ENCODE data around the gene DDN. TPM values are rescaled to one million over a fixed set of nuclear protein-coding genes. Genes with fewer than 3 reads are reported as not detected.

The DDN gene
- 0.48 to 0.78 TPM (median 0.74 TPM) in 5 replicates for total RNA-seq (2022; extraction: Qiagen RNA extraction; ENCODE audit: low read depth)

GRCh38 chr12:48999371-49000131 is at the start of gene DDN:
DDN (minus strand) TSS chr12:48999375; CDS start chr12:48999287, 88 bp downstream.

GRCh38 chr12:49018261-49019119 is 19.3 kb upstream of the DDN start, which contains the start of gene PRKAG1:
PRKAG1 (minus strand) TSS chr12:49018776; CDS start chr12:49018740, 36 bp downstream.

GRCh38 chr12:48978291-48978740 is 20.9 kb downstream of the DDN start, which contains the start of gene WNT1:
WNT1 (plus strand) TSS chr12:48978322; CDS start chr12:48978651, 329 bp downstream.

DNA sequence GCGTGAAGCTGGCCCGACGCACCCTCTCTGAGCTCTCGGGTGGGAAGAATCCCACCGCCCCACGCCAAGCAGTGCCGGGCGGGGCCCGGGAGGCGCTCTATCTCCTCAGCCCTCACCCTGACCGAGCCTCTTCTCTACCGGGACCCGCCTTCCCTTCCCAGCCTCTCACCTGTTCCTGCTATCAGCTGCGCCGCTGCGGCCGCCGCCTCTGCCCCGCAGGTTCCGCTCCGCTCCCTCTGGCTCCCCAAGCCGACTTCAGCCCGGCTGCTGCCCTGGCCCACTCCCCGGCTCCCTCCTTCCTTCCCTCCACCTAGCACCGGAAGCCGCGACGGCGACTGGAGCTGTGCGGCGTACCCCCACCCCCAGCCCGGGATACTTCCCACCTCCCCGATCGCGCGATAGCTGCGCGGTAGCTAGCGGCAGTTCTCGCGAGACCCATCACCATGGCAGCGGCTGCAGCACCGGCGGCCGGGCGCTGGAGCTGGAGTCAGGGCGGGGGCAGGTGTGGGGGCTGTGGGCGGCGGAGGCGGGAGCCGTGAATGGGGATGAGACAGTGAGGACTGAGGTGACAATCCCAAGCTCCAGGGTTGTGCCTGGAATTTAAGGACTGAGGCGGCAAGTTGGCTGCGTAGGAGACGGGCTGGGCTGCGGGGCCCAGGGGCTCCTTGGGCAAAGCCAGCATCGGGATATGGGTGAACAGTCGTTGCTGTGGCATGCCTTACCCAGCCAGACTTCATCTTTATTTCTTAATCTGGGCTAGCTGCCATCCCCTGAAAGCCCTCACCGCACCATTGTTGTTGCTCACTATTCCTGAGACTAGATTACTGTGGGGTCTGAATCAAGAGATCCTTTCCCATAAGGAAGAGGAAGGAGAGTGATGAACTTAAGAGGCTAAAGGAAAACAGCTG is 41.8 kb downstream of the DDN start, which contains the start of gene ARF3:
TSS of gene ARF3 (minus strand) at position 347 of the 908 bp plus-strand sequence. CDS start 16,392 bp downstream, outside the sequence.

Other genes with a start within 250 kb of the DDN start
- gene ADCY6, start 210.3 kb downstream of the DDN start, total RNA-seq (2022; extraction: Qiagen RNA extraction; ENCODE audit: low read depth) = 9.0 to 15.8 TPM (median 13.2 TPM) in 5 replicates
- 30.6 to 48.3 TPM (median 34.2 TPM) in 5 replicates for gene CACNB3, start 180.9 kb downstream of the DDN start, total RNA-seq (2022; extraction: Qiagen RNA extraction; ENCODE audit: low read depth)
- gene DDX23, start 147.2 kb downstream of the DDN start, total RNA-seq (2022; extraction: Qiagen RNA extraction; ENCODE audit: low read depth) = 71.7 to 79.1 TPM (median 78.2 TPM) in 5 replicates
- gene RND1, start 133.5 kb downstream of the DDN start, total RNA-seq (2022; extraction: Qiagen RNA extraction; ENCODE audit: low read depth) = 4.3 to 9.8 TPM (median 8.0 TPM) in 5 replicates
- 49.5 to 64.1 TPM (median 58.9 TPM) in 5 replicates for gene FKBP11, start 73.9 kb downstream of the DDN start, total RNA-seq (2022; extraction: Qiagen RNA extraction; ENCODE audit: low read depth)
- 103 to 164 TPM (median 149 TPM) in 5 replicates for gene ARF3, start 41.9 kb downstream of the DDN start, total RNA-seq (2022; extraction: Qiagen RNA extraction; ENCODE audit: low read depth)
- 1.5 to 2.5 TPM (median 2.1 TPM) in 5 replicates for gene WNT10B, start 27.6 kb downstream of the DDN start, total RNA-seq (2022; extraction: Qiagen RNA extraction; ENCODE audit: low read depth)
- gene WNT1, start 21.1 kb downstream of the DDN start, total RNA-seq (2022; extraction: Qiagen RNA extraction; ENCODE audit: low read depth) = 0.24 TPM in 1 of 5 replicates, not detected in the others
- 38.1 to 44.3 TPM (median 40.4 TPM) in 5 replicates for gene PRKAG1, start 19.4 kb upstream of the DDN start, total RNA-seq (2022; extraction: Qiagen RNA extraction; ENCODE audit: low read depth)
- gene KMT2D, start 61.4 kb upstream of the DDN start, total RNA-seq (2022; extraction: Qiagen RNA extraction; ENCODE audit: low read depth) = 29.9 to 39.0 TPM (median 36.8 TPM) in 5 replicates
- gene RHEBL1, start 70.6 kb upstream of the DDN start, total RNA-seq (2022; extraction: Qiagen RNA extraction; ENCODE audit: low read depth) = 3.4 to 4.9 TPM (median 4.2 TPM) in 5 replicates
- 0.03 TPM in 1 of 5 replicates, not detected in the others for gene DHH, start 95.4 kb upstream of the DDN start, total RNA-seq (2022; extraction: Qiagen RNA extraction; ENCODE audit: low read depth)
- gene LMBR1L, start 111.5 kb upstream of the DDN start, total RNA-seq (2022; extraction: Qiagen RNA extraction; ENCODE audit: low read depth) = 11.9 to 19.3 TPM (median 15.0 TPM) in 5 replicates
- 2,278 to 2,452 TPM (median 2,334 TPM) in 5 replicates for gene TUBA1B, start 132.0 kb upstream of the DDN start, total RNA-seq (2022; extraction: Qiagen RNA extraction; ENCODE audit: low read depth)
- 177 to 211 TPM (median 198 TPM) in 5 replicates for gene TUBA1A, start 189.7 kb upstream of the DDN start, total RNA-seq (2022; extraction: Qiagen RNA extraction; ENCODE audit: low read depth)

Measured in A549 treated with GW870086 at 1 μM for 4 hours (cell line).